DMS 273 (cell line): Measurements from ENCODE around the gene EMILIN1.

Experiments used
- DNase-seq: peaks from one replicate; lab custom pipeline; 2025; ENCODE audit not compliant: unreplicated experiment; lab: John Stamatoyannopoulos, UW

EMILIN1 gene

DNA sequence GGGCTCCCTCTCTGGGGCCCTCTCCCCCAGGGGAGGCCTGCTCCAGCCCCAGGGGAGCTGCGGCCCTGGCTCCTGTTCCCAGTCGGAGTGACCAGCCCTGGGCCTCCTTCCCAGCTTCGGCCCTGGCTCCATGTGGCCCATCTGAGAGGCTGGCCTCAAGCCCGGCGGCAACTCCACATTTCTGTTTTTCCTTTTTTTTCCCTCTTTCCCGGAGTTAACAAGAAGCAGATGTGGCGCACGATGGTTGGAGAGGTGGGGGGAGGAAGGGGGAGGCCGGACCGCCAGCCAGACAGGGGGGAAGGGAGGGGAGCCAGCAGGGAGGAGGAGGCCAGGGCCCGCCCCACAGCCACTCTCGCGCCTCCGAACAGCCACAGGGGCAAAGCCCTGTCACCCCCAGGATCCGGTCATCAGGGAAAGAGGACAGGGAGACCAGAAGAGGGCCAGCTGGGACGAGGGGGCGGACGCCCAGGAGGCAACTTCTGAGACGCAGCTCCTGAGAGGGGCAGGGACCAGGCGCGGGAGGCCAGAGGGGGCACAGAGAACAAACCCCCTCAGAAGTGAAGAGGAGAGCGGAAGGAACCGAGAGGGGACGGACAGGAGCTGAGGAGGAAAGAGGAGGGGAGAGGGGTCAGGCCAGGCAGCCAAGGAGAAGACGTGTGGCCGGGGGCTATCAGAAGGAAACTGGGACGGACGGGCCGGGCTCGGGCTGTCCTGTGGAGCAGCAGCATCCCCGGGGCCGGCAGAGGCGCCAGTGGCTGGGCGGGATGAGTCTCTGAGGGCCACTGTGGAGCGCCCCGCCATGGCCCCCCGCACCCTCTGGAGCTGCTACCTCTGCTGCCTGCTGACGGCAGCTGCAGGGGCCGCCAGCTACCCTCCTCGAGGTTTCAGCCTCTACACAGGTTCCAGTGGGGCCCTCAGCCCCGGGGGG lies at the start of gene EMILIN1:
EMILIN1 (plus strand) TSS at position 349 of the 928 bp plus-strand sequence; CDS start at position 800, 451 bp downstream.
- DNase-seq, result no peak

DNA sequence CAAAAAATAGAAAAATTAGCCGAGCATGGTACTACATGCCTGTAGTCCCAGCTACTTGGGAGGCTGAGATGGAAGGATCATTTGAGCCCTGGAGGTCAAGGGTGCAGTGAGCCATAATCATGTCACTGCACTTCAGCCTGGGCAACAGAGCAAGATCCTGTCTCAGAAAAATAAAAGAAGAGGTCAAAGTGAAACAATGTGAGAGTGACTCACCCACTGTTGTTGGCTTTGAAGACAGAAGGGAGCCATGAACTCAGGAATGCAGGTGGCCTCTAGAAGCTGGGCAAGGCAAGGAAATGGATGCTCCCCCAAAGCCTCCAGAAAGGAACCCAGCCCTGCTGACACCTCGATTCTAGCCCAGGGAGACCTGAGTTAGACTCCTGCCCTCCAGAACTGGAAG lies 49.4 kb upstream of the EMILIN1 start:
- no peak for DNase-seq

DNA sequence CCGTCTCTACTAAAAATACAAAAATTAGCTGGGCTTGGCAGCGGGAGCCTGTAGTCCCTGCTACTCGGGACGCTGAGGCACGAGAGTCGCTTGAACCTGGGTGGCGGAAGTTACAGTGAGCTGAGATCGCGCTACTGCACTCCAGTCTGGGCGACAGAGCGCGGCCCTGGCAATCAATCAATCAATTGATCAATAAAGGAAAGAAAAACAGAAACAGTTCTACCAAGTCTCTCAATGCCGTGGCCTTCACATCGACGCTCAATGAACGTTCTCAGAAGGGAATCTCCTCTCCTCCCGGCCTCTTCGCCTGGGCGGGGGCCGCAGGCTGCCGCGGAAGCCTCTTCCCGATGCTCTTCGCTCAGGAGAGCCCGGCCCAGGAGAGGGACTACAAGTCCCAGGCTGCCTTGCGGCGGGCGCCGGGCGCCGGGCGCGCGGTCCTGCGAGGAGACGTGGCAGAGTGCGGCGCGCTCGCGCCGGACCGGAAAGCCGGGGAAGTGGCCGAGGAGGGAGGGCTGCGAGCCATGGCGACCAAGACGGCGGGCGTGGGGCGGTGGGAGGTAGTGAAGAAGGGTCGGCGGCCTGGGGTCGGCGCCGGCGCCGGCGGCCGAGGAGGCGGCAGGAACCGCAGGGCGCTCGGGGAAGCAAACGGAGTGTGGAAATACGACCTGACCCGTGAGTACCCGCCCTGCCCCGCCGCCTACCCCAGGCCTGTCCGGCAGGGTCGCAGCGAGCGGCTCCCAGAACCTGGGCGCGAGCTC lies 45.7 kb upstream of the EMILIN1 start, which contains the start of gene TMEM214:
TMEM214 (plus strand) TSS at position 471 of the 758 bp plus-strand sequence; CDS start at position 522, 51 bp downstream.
- peak; percentile 95 for DNase-seq

DNA sequence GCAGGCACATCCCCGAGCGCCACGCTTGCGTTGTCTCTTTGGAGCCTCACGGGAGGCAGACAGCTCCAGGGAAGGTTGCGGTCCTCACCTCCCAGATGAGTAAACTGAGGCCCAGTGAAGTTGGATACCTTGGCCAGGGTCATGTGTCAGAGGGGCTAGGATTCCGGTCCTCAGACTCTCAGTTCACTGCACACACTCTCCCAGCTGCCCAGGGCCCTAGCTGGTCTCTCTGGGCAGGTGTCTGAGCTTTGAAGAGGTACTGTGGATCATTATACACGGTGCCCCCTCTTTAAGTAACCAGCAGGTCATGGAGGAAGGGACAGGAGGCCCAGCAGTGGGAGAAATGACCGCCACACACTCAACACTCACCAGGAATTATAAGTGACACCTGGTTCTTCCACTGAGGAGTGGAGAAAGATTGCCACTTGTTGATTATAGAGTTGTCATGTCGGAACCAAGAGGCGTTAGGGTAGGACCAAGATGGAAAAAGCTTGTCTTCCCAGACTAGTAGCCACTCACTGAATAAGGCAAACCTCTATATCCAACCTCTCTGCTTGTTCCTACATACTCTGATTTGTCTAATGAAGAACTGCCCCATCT lies 45.1 kb upstream of the EMILIN1 start:
- no peak for DNase-seq

DNA sequence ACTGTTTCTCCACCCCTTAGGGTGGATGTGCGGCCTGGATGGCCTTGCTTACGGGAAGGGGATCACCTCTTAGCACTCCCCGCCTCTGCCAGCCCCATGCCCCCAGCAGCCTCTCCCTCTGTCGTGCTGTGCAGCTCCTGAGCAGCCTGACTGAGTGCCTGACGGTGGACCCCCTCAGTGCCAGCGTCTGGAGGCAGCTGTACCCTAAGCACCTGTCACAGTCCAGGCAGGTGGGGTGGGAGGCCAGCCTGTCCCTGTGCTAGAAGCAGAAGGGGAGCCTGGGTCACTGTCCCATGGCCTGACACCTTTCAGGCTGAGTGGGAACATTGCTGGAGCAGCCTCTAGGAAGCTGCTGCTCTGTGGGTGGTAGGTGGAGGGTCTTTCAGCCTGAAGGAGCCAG lies 40.4 kb upstream of the EMILIN1 start:
- DNase-seq, result no peak

DNA sequence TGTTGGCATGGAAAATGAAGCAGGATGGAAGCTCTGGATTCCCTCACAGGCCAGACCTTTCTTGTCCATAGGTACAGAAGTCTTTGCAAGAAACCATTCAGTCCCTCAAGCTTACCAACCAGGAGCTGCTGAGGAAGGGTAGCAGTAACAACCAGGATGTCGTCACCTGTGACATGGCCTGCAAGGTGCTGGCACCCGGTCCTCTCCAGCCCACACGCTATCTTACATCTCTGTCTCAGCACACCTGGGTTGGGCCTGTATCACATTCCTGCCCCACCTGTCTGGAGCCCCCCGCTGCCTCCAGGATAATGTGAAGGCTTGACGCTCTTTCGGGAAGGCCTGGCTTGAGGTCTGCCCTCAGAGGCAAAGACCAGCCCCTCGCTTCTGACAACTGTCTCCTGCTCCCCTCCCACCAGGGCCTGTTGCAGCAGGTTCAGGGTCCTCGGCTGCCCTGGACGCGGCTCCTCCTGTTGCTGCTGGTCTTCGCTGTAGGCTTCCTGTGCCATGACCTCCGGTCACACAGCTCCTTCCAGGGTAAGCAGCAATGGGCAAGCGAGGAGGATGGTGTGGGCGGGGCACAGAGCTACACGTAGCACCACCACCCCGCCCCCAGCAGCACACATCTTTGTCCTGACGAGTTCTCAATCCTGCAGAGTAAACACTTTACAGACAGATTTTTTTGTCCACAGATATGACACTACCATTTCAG lies 39.6 kb upstream of the EMILIN1 start:
- DNase-seq, result no peak

DNA sequence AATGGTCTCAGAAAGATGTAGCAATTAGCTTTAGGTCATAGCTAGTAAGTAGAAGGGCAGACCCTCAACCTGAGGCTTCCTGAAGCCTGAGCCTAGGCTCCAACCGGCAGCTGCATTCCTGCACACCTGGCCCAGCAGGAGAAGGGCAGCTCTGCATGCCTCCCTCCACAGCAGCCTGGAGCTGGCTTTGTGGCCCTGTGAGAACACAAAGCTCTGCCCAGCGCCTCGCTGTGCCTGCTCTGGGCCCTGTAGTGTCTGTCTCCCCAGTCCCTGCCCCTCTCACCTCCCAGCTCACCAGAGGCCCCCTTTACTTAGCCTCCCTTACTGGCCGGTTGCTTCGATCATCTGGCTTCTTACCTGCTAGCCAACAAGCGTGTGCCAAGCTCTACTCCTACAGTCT lies 39.0 kb upstream of the EMILIN1 start:
- no peak for DNase-seq

DNA sequence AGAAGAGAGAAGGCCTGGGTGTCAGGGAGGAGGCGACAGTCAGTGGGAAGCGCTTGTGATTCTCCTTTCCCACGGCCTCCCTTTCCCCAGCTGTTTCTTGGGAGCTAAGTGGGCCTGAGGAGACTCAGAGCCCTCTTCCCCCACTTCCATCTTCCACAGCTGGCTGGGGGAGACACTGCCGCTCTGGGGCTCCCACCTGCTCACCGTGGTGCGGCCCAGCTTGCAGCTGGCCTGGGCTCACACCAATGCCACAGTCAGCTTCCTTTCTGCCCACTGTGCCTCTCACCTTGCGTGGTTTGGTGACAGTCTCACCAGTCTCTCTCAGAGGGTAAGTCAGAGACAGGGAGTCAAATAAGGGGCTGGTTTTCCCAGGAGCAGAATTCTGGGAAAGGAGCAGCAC lies 38.5 kb upstream of the EMILIN1 start:
- DNase-seq, result no peak

DNA sequence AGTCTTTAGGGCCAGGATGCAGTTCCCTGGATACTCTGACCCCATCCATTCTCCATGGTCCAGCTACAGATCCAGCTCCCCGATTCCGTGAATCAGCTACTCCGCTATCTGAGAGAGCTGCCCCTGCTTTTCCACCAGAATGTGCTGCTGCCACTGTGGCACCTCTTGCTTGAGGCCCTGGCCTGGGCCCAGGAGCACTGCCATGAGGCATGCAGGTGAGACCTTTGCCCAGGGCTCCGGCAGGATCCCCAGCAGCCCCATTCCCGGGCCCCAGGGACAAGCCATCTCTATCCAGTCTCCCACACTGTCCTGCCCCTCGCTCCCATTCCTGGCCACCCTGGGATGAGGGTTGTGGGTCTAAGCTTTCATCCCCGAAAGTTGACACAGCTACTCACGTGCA lies 38.1 kb upstream of the EMILIN1 start:
- DNase-seq, result no peak

DNA sequence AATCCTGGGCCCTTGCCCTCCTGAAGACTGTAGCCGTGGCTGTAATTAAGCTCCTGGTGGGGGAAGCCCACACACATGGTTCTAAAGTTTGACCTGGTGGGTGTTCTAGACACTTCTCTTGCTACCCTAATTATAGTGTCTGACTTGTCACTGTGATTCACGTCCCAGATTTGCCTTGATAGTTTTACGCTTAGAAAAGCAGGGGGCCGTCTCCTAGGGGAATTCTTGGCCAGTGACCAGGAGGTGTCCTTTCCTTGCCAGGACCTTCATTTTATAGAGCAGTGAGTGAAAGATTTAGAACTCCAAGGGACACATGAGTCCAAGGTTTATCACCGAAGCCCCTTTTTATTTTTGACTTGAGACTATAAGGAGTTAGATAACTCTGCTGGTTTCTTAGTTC lies 36.7 kb upstream of the EMILIN1 start:
- no peak for DNase-seq

DNA sequence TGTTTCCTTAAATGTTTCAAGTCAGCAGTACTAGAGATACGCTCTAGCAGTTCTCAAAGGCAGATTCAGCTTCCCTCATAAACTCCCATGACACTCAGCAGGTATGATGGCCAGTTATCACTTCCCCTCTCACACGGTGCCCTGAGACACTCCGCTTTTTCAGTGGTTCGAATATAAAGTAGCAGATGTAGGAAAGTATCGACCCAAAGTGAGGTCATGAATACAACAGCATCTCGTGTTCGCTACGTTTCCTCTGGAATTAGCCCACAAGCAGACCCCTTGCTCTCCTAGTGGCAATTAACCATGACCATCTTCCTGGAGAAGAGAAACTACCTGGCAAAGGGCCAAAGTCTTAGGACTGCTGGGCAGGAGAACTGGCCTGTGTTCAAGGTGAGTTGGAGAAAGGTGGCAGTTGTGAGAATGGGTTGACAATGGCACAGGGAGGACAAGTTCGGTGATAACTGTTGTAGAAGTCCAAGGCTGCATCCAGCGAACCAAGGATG lies 36.2 kb upstream of the EMILIN1 start:
- peak; percentile 15 for DNase-seq

DNA sequence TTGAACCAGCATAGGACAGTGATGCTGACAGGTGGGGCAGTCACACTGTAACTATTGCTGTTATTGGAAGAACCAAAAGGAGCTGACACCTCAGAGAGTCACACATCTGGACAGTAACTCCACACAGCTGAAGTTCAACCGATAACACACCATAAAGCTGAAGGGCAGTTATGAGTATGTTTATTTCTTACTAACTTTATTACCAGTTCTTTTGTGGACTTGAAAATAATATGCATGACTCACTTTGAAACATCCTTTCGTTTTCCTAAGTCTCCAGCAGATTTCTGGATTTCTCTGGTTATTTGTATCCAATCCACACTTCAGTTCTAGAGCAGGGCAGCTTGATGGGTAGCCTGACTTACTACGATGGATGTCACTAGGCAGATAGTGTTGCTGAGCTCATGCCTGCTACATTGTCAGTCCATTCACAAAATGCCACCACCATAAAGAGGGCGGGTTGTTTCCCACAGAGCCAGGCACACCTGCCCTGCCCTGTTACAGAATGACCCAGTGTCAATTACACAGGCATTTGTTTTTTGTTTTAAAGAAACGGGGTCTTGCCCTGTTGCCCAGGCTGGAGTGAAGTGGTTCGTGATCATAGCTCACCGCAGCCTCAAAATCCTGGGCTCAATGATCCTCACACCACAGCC lies 35.3 kb upstream of the EMILIN1 start:
- no peak for DNase-seq

DNA sequence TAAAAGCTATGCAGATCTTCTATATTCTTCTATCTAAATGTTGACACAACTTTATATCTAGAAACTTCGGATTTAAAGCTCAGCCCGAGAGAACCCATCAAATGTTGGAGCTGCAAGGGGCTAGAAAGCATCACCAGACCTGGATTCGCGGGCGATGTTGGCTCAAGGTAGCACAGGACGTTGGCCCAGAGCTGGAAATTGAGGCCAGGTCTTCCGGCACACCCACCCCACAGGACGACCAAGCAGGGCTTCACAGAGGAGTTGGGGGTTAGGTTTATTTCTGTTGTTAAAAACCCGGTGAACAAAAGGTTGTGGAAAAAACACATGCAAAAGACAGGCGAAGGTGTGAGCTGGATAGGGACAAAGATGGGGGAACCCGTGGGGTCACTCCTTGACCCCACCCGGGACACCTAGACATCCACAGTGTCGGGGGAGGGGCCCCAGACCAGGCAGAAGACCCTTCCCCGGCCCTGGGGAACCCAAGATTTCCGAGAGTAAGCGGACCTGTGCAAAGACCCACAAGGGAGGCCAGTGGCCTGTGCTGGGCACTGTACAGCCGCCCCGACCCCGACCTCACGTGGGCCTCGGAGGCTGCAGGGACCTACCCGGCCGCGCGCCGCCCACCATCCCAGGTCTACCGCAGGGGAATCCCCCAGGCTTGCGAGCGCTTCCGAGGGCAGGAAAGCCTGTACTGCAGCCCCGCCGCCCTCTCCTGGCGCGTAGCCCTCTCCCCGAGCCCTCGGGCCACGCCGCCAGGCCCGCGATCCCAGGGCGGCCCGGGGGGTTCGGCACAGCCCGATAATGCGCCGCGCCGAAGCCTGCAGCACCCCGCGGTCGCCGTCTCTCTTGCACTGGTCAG lies 28.8 kb upstream of the EMILIN1 start:
- peak; percentile 87 for DNase-seq

DNA sequence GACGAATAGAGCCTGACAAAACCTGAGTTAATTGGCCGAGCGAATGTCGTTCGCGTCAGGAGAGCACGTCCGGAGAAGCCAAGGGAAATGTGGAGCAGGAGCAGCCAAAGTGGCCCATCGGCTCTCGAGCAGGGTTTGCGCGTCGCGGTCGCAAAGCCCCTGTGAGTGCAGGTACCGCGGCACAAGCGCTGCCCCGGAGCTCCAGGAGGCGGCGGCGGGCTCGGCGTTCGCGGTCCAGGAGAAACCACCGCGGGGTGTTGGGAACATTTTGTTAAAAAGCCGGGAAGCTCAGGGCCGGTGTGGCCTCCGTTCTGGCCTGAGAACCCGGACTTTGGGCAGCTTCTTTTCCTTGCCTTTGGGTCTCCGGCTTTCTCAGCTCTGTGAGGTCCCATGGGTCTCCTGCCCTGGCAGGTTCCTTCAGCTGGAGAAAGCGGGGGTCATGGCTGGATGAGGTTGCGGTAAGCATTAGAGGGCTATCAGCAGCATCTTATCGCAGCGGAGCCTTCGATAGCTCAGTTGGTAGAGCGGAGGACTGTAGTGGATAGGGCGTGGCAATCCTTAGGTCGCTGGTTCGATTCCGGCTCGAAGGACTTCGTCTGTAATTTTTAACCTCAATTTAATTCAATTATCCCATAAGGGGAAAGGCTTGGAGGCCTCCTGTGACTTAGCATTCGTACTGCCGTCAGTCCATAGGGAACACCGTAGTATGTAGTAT lies 28.0 kb upstream of the EMILIN1 start:
- peak; percentile 96 for DNase-seq

DNA sequence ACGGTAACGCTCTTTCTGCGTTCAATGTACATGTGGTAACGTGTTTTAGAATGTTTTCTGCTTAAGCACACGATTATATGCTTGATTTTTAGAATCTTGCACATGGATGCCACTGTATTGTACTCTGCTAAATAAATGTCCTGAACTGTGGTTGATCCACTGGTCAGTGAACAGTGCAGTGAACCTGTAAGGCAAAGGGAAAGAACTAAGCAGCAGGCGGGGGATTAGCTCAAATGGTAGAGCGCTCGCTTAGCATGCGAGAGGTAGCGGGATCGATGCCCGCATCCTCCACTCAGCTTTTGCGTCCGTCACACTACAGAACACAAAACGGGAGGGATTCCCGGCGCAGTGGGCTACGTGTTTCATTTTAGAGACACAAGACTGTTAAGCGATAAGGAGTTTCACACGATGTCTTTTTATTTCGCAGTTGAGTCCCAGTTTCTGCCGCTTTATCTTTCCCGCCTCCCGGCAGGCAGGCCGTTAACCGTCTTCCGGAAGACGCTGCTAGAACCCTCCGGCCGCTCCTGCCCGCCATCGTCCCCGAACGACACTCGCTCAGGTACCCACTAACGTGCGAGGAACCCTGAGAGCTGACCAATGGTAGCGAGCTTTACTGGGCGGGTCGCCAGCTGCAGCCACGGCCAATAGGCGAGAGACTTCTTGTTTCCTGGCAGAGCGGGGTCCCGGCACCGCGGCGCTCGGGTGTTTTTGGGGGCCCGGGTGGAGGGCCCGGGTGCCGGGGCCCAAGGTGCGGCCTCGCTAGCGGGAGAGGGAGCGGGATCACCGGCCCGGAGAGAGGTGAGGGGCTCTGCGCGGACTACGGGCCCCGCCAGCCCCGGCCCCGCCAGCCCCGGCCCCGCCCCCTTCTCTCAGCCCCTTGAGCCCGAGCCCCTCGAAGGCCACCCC lies 27.2 kb upstream of the EMILIN1 start, which contains the start of gene AGBL5:
AGBL5 (plus strand) TSS at position 673 of the 906 bp plus-strand sequence. CDS start 1,291 bp downstream, outside the sequence.
- peak; percentile 95 for DNase-seq

DNA sequence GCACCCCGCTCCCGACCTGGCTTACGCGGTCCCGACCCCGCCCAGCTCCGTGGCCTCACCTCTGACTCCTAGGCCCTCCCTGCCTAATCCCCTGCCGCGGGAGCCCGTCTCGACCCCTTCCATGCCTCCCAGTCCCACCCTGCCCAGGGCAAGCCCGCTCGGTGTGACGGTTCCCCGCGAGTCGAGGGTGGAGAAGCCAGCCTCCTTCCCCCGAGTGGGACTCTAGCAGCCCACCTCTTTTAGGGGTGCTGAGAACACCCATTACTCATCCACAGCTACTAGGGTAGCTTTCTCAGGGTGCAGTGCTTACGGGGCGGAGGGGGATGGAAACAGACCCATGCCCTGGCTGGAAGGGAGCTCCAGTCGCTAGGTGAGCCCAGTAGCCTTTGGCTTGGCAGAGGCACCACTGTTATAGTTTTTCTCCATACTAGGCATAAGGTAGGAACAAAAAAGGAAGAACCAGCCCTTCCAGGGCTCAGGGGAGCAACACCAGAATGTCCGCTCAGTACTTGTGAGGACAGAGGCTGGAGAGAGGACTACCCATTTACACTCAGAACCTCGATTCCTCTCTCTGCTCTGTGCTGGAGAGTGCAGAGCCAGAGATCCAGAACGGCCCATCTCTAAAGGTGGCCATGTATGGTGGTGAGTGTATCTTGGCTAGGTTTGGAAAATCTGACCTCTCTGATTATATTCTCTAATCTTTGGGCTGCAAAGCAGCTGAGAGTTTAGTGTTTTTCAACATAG lies 26.3 kb upstream of the EMILIN1 start:
- DNase-seq, result peak; percentile 37

DNA sequence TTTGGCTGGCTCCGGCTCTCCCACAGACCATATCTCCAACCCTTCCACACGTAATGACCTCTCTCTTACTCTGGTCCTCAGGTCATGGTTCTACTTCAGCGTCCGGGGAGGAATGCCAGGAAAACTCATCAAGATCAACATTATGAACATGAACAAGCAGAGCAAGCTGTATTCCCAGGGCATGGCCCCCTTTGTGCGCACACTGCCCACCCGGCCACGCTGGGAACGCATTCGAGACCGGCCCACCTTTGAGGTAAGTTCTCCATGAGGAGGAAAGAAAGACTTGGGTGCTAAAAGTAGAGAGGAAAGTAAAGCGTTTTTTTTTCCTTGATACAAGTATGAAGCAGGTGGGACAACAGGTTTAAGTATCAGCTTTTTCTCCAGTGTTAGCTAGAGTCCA lies 25.1 kb upstream of the EMILIN1 start:
- DNase-seq, result no peak
